ENCODE data around the gene MIDN.
A peak's percentile ranks its signal among the peaks of the same experiment; 100 is the strongest.
"Not testable (repeated sequence)": the region's sequence is repeated elsewhere in the genome, so short reads cannot be mapped to it uniquely, and the experiment has no call there.

Gene MIDN

DNA sequence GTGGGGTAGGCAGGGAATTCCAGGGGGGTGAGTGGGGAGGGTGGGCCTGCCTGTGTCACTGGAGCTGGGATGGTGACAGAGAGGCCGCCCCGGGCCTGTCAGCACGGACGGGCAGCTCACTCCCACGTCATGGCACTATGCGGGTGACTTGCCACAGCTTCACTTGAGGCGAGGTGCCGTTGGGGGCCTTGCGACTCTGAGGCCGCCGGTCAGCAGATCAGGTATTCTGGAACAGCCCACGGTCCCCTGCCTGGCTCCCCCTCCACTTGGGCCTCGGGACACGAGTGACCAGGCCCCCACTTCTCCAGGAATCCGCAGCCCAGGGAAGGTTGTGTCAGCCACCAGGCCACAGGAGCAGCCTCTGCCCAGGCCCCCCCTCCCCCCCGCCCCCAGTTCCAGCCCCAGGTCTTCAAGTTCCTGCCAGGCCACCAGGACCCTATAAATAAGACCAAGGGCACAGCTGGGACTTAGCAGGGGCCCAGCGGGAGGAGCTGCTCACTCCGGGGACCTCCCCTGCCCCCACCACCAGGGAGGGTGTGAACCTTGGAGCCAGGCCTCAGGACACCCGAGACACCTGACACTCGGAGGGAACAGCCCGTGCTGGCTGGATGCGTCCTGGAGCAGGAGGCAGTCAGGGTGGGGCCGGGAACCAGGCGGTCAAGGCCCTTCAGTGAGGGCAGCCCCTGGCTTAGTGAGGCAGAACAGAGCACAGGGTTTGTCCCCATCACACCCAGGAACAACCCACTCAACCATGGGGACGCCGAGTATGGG lies 2.7 kb upstream of the MIDN start:
- no peak for DNase-seq (ENCODE audit: low read depth)

DNA sequence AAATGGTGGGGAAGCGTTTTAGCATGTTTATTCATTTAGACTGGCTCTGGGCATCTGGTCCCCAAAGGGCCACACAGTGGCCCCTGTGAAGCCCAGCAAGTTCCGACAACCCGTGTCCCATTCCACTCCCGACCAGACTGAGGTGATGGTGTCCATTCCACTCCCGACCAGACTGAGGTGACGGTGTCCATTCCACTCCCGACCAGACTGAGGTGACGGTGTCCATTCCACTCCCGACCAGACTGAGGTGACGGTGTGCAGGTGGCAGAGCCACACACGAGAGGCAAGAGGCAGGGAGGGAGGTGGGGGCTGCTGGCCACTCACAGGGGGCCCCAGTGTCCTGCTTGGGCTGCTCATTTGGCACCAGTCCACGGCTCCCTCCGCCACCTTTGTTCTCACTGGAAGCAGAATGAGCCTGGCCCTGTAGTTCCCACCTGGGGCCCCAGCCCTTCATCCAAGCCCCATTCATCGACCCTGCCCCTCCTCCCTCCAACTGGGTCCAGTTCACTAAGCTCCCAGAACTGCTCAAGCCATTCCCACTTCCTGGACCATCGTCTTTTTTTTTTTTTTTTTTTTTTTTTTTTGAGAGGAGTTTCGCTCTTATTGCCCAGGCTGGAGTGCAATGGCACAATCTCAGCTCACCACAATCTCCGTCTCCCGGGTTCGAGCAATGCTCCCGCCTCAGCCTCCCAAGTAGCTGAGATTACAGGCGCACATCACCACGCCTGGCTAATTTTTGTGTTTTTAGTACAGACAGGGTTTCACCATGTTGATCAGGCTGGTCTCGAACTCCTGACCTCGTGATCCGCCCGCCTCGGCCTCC lies 1.9 kb upstream of the MIDN start:
- H3K4me3 ChIP-seq (ENCODE audit: low read length); DNase-seq (ENCODE audit: low read depth): not testable (repeated sequence)

More for the DNA sequence above, 2.7 kb upstream of the MIDN start:
- TF ChIP-seq, protein P1, sequence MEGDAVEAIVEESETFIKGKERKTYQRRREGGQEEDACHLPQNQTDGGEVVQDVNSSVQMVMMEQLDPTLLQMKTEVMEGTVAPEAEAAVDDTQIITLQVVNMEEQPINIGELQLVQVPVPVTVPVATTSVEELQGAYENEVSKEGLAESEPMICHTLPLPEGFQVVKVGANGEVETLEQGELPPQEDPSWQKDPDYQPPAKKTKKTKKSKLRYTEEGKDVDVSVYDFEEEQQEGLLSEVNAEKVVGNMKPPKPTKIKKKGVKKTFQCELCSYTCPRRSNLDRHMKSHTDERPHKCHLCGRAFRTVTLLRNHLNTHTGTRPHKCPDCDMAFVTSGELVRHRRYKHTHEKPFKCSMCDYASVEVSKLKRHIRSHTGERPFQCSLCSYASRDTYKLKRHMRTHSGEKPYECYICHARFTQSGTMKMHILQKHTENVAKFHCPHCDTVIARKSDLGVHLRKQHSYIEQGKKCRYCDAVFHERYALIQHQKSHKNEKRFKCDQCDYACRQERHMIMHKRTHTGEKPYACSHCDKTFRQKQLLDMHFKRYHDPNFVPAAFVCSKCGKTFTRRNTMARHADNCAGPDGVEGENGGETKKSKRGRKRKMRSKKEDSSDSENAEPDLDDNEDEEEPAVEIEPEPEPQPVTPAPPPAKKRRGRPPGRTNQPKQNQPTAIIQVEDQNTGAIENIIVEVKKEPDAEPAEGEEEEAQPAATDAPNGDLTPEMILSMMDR (conservative IDR thresholded peaks at IDR 0.05; ENCODE audit: low read length), result no peak
- no peak overlapping the region for H3K4me3 ChIP-seq (ENCODE audit: low read length)

DNA sequence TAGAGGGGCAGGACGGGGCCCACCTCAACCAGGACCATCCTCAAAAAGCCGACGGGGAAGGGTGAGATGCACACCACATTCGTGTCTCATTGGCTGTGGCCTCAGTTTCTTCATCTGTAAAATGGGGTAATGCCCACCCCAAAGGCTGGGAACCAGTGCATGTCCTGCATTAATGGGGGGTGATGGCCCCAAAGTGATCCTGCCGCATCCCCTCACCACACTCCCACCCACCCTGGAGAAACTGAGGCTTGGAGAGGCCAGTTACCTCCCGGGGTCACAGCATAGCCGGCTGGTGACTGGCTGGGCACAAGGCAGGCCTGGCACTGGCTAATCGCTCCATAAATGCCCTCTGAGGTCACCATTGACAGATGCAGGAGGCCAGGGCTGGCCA lies 640 bp upstream of the MIDN start:
- H3K4me3 ChIP-seq (ENCODE audit: low read length), result peak overlapping the region; percentile 59
- TF ChIP-seq, protein P1 (conservative IDR thresholded peaks at IDR 0.05; ENCODE audit: low read length), result no peak
- DNase-seq (ENCODE audit: low read depth), result no peak

DNA sequence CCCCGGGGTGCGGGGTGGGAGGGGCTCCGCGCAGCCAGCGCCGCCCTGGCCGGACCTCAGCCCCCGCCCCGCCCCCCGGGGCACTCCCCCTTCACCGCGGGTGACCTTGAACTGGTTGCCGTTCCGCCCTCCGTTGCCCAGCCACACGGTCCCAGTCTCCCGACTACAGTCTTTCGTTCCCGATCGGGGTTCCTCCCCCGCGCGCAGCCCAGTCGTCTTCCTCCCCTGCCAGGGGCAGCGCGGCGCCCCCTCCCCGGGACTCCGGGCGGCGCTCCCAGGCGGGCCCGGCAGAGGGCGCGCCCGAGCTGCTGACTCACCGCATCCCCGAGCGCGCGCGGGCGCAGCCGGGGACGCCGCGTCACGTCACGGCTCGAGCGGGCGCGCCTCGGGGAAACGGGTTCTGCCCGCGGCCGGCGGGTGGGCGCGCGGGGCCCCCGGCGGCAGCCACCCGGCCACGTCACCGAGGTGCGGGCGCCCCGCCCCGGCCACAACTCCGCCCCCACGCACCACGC lies 459 bp downstream of the MIDN start:
- peak; percentile 72 for DNase-seq (ENCODE audit: low read depth)
- TF ChIP-seq, protein P1 (conservative IDR thresholded peaks at IDR 0.05; ENCODE audit: low read length), result peak; percentile 27; the same call in 1 of the 2 replicates
- H3K4me3 ChIP-seq (ENCODE audit: low read length), result peak overlapping the region; percentile 74

DNA sequence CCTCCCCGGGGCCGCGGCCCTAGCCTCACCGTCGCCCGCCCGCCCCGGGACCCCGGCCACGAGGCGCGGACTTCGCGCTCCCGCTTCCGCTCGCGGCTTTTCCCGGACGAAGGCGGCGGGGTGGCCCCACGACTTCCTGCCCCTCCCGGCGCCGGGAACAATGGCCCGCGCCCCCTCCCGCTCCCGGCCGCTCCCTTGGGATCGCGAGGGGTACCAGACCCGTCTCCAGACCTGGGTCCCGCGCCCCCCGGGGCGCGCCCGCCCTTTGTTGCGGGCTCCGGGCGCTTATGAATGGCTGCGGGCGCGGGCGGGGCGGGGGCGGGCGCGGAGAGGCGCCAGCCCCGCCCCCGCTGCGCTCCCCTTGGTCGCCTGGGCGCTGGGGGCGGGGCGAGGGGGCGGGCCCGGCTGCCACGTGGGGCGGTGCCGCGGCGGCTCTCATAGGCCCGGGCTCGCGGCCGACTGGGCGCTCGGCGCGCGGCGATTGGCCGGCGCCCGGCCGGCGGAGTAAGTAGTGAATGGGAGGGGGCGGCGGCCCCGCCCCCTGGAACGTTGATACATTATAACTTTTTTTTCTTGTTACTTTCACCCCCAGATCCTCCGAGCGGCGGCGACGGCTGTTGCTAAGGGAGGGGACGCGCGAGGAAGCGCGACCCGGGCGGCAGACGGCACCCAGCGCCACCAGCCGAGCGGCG lies 1.1 kb downstream of the MIDN start:
- TF ChIP-seq, protein P1 (conservative IDR thresholded peaks at IDR 0.05; ENCODE audit: low read length), result no peak
- peak overlapping the region; percentile 88 for H3K4me3 ChIP-seq (ENCODE audit: low read length)
- peak; percentile 96 for DNase-seq (ENCODE audit: low read depth)

DNA sequence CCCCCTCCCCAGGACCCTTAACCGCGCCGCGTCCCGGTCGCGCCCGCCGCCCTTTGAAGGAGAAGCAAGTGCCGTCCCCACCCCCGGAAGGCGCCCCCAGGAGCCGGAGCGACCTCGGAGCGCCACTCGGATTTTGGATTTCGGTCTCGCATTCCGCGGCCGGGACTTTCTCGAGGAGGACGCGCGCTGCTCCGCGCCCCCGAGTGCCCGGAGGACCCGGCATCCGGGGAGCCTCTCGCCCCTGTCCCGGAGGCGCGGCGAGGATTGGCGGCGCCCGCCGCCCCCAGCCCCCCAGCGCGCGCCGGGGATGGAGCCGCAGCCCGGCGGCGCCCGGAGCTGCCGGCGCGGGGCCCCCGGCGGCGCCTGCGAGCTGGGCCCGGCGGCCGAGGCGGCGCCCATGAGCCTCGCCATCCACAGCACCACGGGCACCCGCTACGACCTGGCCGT lies 1.6 kb downstream of the MIDN start:
- TF ChIP-seq, protein P1 (conservative IDR thresholded peaks at IDR 0.05; ENCODE audit: low read length), result no peak
- peak overlapping the region; percentile 88 for H3K4me3 ChIP-seq (ENCODE audit: low read length)
- DNase-seq (ENCODE audit: low read depth), result no peak

Measured in AG10803 (cell line).